H1 (cell line): ENCODE results near the gene ABITRAM. TPM values are rescaled to one million over a fixed set of nuclear protein-coding genes. Genes with fewer than 3 reads are reported as not detected.

Experiments
- CTCF ChIA-PET: fragments of 300-600 bp; sonication (Branson Sonifier 250); formaldehyde crosslinking; loops from one replicate; lab custom pipeline; 2021; ENCODE audit not compliant: partially characterized antibody; lab: Charles Lee
- POLR2A ChIA-PET: fragments of 300-600 bp; sonication (Branson Sonifier 250); formaldehyde crosslinking; loops from one replicate; lab custom pipeline; 2021; ENCODE audit warnings: inconsistent platforms; ENCODE audit not compliant: partially characterized antibody; lab: Charles Lee
- DNase-seq, 2 experiments: peaks; one replicate each; pipeline versions ENCODE4 v3.0.0 to v3.0.0-alpha.2; 2010 to 2022; ENCODE audit warnings: low spot score in 2 of 2, low read depth in 1 of 2, mixed read lengths in 1 of 2
- FAIRE-seq: peaks from 2 replicates; lab custom pipeline; 2011; peaks lifted over from hg19 to GRCh38; lab: Jason Lieb, UNC
- H2AFZ ChIP-seq: 2 replicates; pipeline ENCODE4 v1.8.1; 2012; ENCODE audit warnings: low read length, inconsistent platforms
- H2AK5ac ChIP-seq: 2 replicates; pipeline ENCODE4 v1.6.1; 2013; ENCODE audit warnings: low read depth, low read length
- H2BK120ac ChIP-seq: replicated peaks from 2 replicates; pipeline ENCODE3; 2013; ENCODE audit warnings: low read depth, low read length, inconsistent platforms
- H2BK12ac ChIP-seq: 2 replicates; pipeline ENCODE4 v1.6.1; 2013; ENCODE audit warnings: low read depth, low read length
- H2BK15ac ChIP-seq: 2 replicates; pipeline ENCODE4 v1.6.1; 2013; ENCODE audit warnings: low read length
- H2BK20ac ChIP-seq: 2 replicates; pipeline ENCODE4 v1.6.1; 2013; ENCODE audit warnings: low read length
- H2BK5ac ChIP-seq: 2 replicates; pipeline ENCODE4 v1.6.1; 2013; ENCODE audit warnings: low read depth, low read length
- H3K14ac ChIP-seq: 2 replicates; pipeline ENCODE4 v1.6.1; 2013; ENCODE audit warnings: inconsistent platforms; ENCODE audit not compliant: insufficient read length
- H3K18ac ChIP-seq: 2 replicates; pipeline ENCODE4 v1.6.1; 2013; ENCODE audit warnings: low read length; ENCODE audit errors: extremely low read depth
- H3K23ac ChIP-seq: 2 replicates; pipeline ENCODE4 v1.6.1; 2013; ENCODE audit warnings: inconsistent platforms; ENCODE audit not compliant: insufficient read length
- H3K23me2 ChIP-seq: 2 replicates; pipeline ENCODE4 v1.6.1; 2013; ENCODE audit warnings: low read depth, low read length
- H3K27ac ChIP-seq: 2 replicates; pipeline ENCODE4 v1.6.1; 2011; ENCODE audit warnings: low read depth, low read length, inconsistent platforms
- H3K27me3 ChIP-seq, 4 experiments: replicated peaks in 1 of 4; 1 replicate in 1 of 4; 2 replicates in 3 of 4; pipeline versions ENCODE4 v1.6.1 to v1.8.1; 2011 to 2013; ENCODE audit warnings: low read length in 3 of 4, mild to moderate bottlenecking in 3 of 4, inconsistent platforms in 2 of 4, mixed read lengths in 2 of 4, moderate library complexity in 1 of 4; ENCODE audit not compliant: control insufficient read depth in 3 of 4, insufficient read depth in 3 of 4; ENCODE audit errors: extremely low read depth in 1 of 4
- H3K36me3 ChIP-seq, 4 experiments: 2 replicates each; pipeline versions ENCODE4 v1.6.1 to v1.8.1; 2011 to 2013; ENCODE audit warnings: mild to moderate bottlenecking in 4 of 4, low read length in 3 of 4, moderate library complexity in 2 of 4, control low read depth in 1 of 4, inconsistent platforms in 1 of 4; ENCODE audit not compliant: insufficient read depth in 4 of 4, control insufficient read depth in 2 of 4
- H3K4ac ChIP-seq: replicated peaks from 2 replicates; pipeline ENCODE3; 2013; ENCODE audit warnings: low read length, low read depth, mixed read lengths, inconsistent platforms; ENCODE audit not compliant: insufficient read length
- H3K4me1 ChIP-seq, 4 experiments: replicated peaks in 1 of 4; 1 replicate in 1 of 4; 2 replicates in 3 of 4; pipeline versions ENCODE4 v1.6.1 to v1.8.1; 2011 to 2013; ENCODE audit warnings: low read length in 3 of 4, inconsistent platforms in 2 of 4, mixed read lengths in 1 of 4; ENCODE audit not compliant: insufficient read depth in 4 of 4, control insufficient read depth in 3 of 4
- H3K4me2 ChIP-seq, 2 experiments: 2 replicates each; pipeline versions ENCODE4 v1.6.1 to v1.8.1; 2011 to 2013; ENCODE audit warnings: low read depth in 2 of 2, low read length in 2 of 2, control low read depth in 1 of 2, inconsistent platforms in 1 of 2, mild to moderate bottlenecking in 1 of 2; ENCODE audit not compliant: insufficient read depth in 1 of 2
- H3K4me3 ChIP-seq, 4 experiments: fragments of 200-600, 300-600 bp in 1 of 4; sonication (generic), shearing (Covaris generic), sonication (Bioruptor Twin) in 1 of 4; 2 replicates each; pipeline versions ENCODE4 v1.5.1 to v1.8.1; 2011 to 2016; ENCODE audit warnings: low read length in 4 of 4, low read depth in 3 of 4, control low read depth in 2 of 4, inconsistent platforms in 2 of 4, mild to moderate bottlenecking in 2 of 4, mixed read lengths in 1 of 4, moderate library complexity in 1 of 4; ENCODE audit not compliant: insufficient read depth in 2 of 4; ENCODE audit errors: extremely low read depth in 1 of 4
- H3K56ac ChIP-seq: replicated peaks from 2 replicates; pipeline ENCODE3; 2013; ENCODE audit warnings: low read depth, mild to moderate bottlenecking, mixed read lengths, low read length, inconsistent platforms; ENCODE audit not compliant: insufficient read length
- H3K79me1 ChIP-seq: 2 replicates; pipeline ENCODE4 v1.6.1; 2013; ENCODE audit warnings: low read depth, low read length, control low read depth
- H3K79me2 ChIP-seq, 2 experiments: 2 replicates each; pipeline versions ENCODE4 v1.6.1 to v1.8.1; 2012 to 2013; ENCODE audit warnings: low read length in 2 of 2, mild to moderate bottlenecking in 2 of 2, inconsistent platforms in 1 of 2; ENCODE audit not compliant: insufficient read depth in 2 of 2, control insufficient read depth in 1 of 2
- H3K9ac ChIP-seq, 4 experiments: replicated peaks in 1 of 4; 1 replicate in 1 of 4; 2 replicates in 3 of 4; pipeline versions ENCODE4 v1.6.1 to v1.8.1; 2011 to 2013; ENCODE audit warnings: low read depth in 3 of 4, low read length in 3 of 4, control low read depth in 2 of 4, mild to moderate bottlenecking in 2 of 4, moderate library complexity in 2 of 4, inconsistent platforms in 1 of 4; ENCODE audit errors: extremely low read depth in 1 of 4
- H3K9me3 ChIP-seq, 2 experiments: 2 replicates each; pipeline versions ENCODE4 v1.6.1 to v1.8.1; 2012 to 2013; ENCODE audit warnings: mild to moderate bottlenecking in 2 of 2, moderate library complexity in 2 of 2, control low read depth in 1 of 2, inconsistent platforms in 1 of 2, low read depth in 1 of 2, low read length in 1 of 2, mixed read lengths in 1 of 2; ENCODE audit not compliant: insufficient read depth in 2 of 2
- H4K20me1 ChIP-seq, 2 experiments: replicated peaks in 1 of 2; 2 replicates each; pipeline versions ENCODE3 to v1.8.1; 2011 to 2013; ENCODE audit warnings: inconsistent platforms in 2 of 2, low read length in 2 of 2, mild to moderate bottlenecking in 1 of 2; ENCODE audit not compliant: insufficient read depth in 2 of 2, control insufficient read depth in 1 of 2
- H4K5ac ChIP-seq: 2 replicates; pipeline ENCODE4 v1.6.1; 2013; ENCODE audit warnings: low read length, low read depth, mixed read lengths, inconsistent platforms; ENCODE audit not compliant: insufficient read length
- H4K8ac ChIP-seq: 2 replicates; pipeline ENCODE4 v1.8.0; 2013; ENCODE audit warnings: mild to moderate bottlenecking, moderate library complexity, low read length, inconsistent platforms; ENCODE audit not compliant: insufficient read depth; ENCODE audit errors: extremely low read depth
- H4K91ac ChIP-seq: replicated peaks from 2 replicates; pipeline ENCODE3; 2013; ENCODE audit warnings: low read length, mixed read lengths, inconsistent platforms; ENCODE audit not compliant: insufficient read length
- CTBP2 ChIP-seq: IDR thresholded peaks from 2 replicates; pipeline ENCODE4 v1.7.0; 2011; ENCODE audit warnings: borderline replicate concordance, mild to moderate bottlenecking, moderate library complexity, mixed read lengths, low read length; ENCODE audit not compliant: insufficient read depth, insufficient read length
- FOSL1 ChIP-seq: IDR thresholded peaks from 2 replicates; pipeline ENCODE4 v1.6.1; 2011; ENCODE audit warnings: mild to moderate bottlenecking, low read depth, low read length, moderate library complexity; ENCODE audit not compliant: insufficient read depth
- KDM5A ChIP-seq: fragments of 200-600 bp; IDR thresholded peaks from 2 replicates; pipeline ENCODE4 v1.7.1; 2012; ENCODE audit warnings: mild to moderate bottlenecking, low read length, inconsistent platforms, mixed read lengths
- MAX ChIP-seq: IDR thresholded peaks from 2 replicates; pipeline ENCODE4 v1.6.1; 2012; ENCODE audit warnings: inconsistent platforms
- RAD21 ChIP-seq, 2 experiments: IDR thresholded peaks in 1 of 2; conservative IDR thresholded peaks in 1 of 2; 2 replicates each; pipeline ENCODE4 v1.6.1; 2011; ENCODE audit warnings: low read depth in 2 of 2, low read length in 2 of 2, improper control_type of control experiment in 1 of 2, inconsistent platforms in 1 of 2, mild to moderate bottlenecking in 1 of 2, moderate library complexity in 1 of 2
- RNF2 ChIP-seq: fragments of 200-900, 300-1000 bp; sonication (generic); IDR thresholded peaks from 2 replicates; pipeline ENCODE4 v1.7.1; 2016; ENCODE audit warnings: borderline replicate concordance, low read depth, mild to moderate bottlenecking, antibody characterized with exemption, low read length; ENCODE audit not compliant: poor library complexity, severe bottlenecking; ENCODE audit errors: missing control alignments
- SIN3A ChIP-seq, 2 experiments: IDR thresholded peaks in 1 of 2; conservative IDR thresholded peaks in 1 of 2; 2 replicates each; pipeline ENCODE4 v1.6.1; 2011 to 2012; ENCODE audit warnings: low read length in 2 of 2, improper control_type of control experiment in 1 of 2, low read depth in 1 of 2, mild to moderate bottlenecking in 1 of 2
- SIX5 ChIP-seq: IDR thresholded peaks from 2 replicates; pipeline ENCODE4 v1.6.1; 2011; ENCODE audit warnings: mild to moderate bottlenecking, low read depth, low read length
- SP2 ChIP-seq: IDR thresholded peaks from 2 replicates; pipeline ENCODE4 v1.6.1; 2012; ENCODE audit warnings: mild to moderate bottlenecking, low read length, inconsistent platforms
- TAF1 ChIP-seq: IDR thresholded peaks from 2 replicates; pipeline ENCODE4 v1.6.1; 2011; ENCODE audit warnings: mild to moderate bottlenecking, low read depth, low read length
- YY1 ChIP-seq: IDR thresholded peaks from 2 replicates; pipeline ENCODE4 v1.6.1; 2011; ENCODE audit warnings: low read depth, mild to moderate bottlenecking, low read length
- WGBS, 2 experiments: shearing (Covaris generic) in 1 of 2; methylation state at CpG; one replicate each; pipeline versions ENCODE4 v1.1.6 to v1.1.7; 2013 to 2015; ENCODE audit warnings: low lambda C conversion rate in 2 of 2, mixed read lengths in 2 of 2, inconsistent platforms in 1 of 2, low coverage in 1 of 2, missing lambda C conversion rate in 1 of 2; ENCODE audit not compliant: insufficient replicate concordance in 2 of 2, insufficient coverage in 1 of 2, insufficient read length in 1 of 2; ENCODE audit errors: extremely low coverage in 1 of 2, missing lambda C conversion rate in 1 of 2; 5-methylcytosine and 5-hydroxymethylcytosine counted together
- polyA plus RNA-seq, 7 experiments: library from polyadenylated mRNA; depleted of rRNA in 3 of 7; stranded (reverse) in 5 of 7; unstranded in 2 of 7; fragments of >200 nt in 5 of 7; fragments of 200-250 nt in 2 of 7; gene quantifications; 1 replicate in 5 of 7; 2 replicates in 1 of 7; 4 replicates in 1 of 7; pipeline versions ENCODE4 v1.2.1 to v1.2.3, GENCODE V29; 2011 to 2013; ENCODE audit warnings: missing spikeins in 2 of 7, mixed read lengths in 2 of 7
- total RNA-seq: library from RNA; stranded (reverse); fragmentation: NEBNext Ultra II Directional; extraction: Animal tissue kit (Norgen Biotek cat#: 25700); gene quantifications from 2 replicates; pipeline ENCODE4 v1.2.1, GENCODE V29; 2021

The ABITRAM gene
- total and polyA plus RNA-seq, 2 of the 8 experiments (the other 6 are each of a cell fraction or from before 2014, with no cell fraction given) = 8.4 to 9.0 TPM

- no peak for FAIRE-seq
- no peak overlapping the region for H3K4ac ChIP-seq
- no peak overlapping the region for H3K9ac ChIP-seq
- no peak overlapping the region for H4K5ac ChIP-seq
- no peak for DNase-seq
- H3K14ac ChIP-seq = no peak overlapping the region
- H3K18ac ChIP-seq = no peak overlapping the region
- no peak overlapping the region for H2BK5ac ChIP-seq
- no peaks in the 10 kb centered on the region for H3K9me3 ChIP-seq
- no peaks in the 10 kb centered on the region for H4K20me1 ChIP-seq
- H3K27ac ChIP-seq = no peak overlapping the region
- WGBS, 2 experiments = 82% methylated on average over 2 of the region's 2 CpGs; no CpG with 5 or more reads in 1 of the 2 experiments
- no peak overlapping the region for H2BK15ac ChIP-seq
- H4K8ac ChIP-seq = no peak overlapping the region
- POLR2A ChIA-PET = no interaction called here
- H3K79me1 ChIP-seq = no peaks in the 10 kb centered on the region
- CTCF ChIA-PET = no interaction called here
- H3K56ac ChIP-seq = no peak overlapping the region
- H3K4me1 ChIP-seq = no peaks in the 10 kb centered on the region
- H3K23ac ChIP-seq = no peak overlapping the region
- no peak overlapping the region for H2BK20ac ChIP-seq
- no peak overlapping the region for H2AFZ ChIP-seq
- H2BK12ac ChIP-seq = no peak overlapping the region
- no peaks in the 10 kb centered on the region for H3K23me2 ChIP-seq
- no peak overlapping the region for H2AK5ac ChIP-seq
- H3K79me2 ChIP-seq = no peaks in the 10 kb centered on the region
- H2BK120ac ChIP-seq = no peak overlapping the region
- H3K4me2 ChIP-seq = no peak overlapping the region
- H3K4me3 ChIP-seq = no peak overlapping the region
- no peak for TF ChIP-seq SP2
- TF ChIP-seq SIX5 = no peak
- TF ChIP-seq FOSL1 = no peak
- TF ChIP-seq RAD21 (IDR thresholded peaks at IDR 0.05 in 1 of 2, conservative IDR thresholded peaks at IDR 0.05 in 1 of 2; ENCODE audit: low read depth in 2 of 2, low read length in 2 of 2) = no peak
- TF ChIP-seq YY1 = no peak
- no peak for TF ChIP-seq SIN3A (conservative IDR thresholded peaks at IDR 0.05 in 1 of 2, IDR thresholded peaks at IDR 0.05 in 1 of 2; ENCODE audit: low read depth in 1 of 2, low read length in 2 of 2)
- no peak for TF ChIP-seq RNF2
- no peak for TF ChIP-seq CTBP2
- TF ChIP-seq KDM5A = no peak
- TF ChIP-seq TAF1 = no peak
- no peak for TF ChIP-seq MAX
- H4K91ac ChIP-seq = no peak overlapping the region
- H3K27me3 ChIP-seq = no peaks in the 10 kb centered on the region
- H3K36me3 ChIP-seq = peaks cover 2 to 25% (median 16%) of the 10 kb centered on the region in 4 experiments; a peak in 6 of 8 replicates
Measured at GRCh38 chr9:108980893-108981292, 46.7 kb downstream of the ABITRAM start.
